Suprapubic skin (tissue), 4 donors: ENCODE data around the gene UTP3. TPM values are rescaled to one million over a fixed set of nuclear protein-coding genes. Genes with fewer than 3 reads are reported as not detected.
"Not testable (repeated sequence)": the region's sequence is repeated elsewhere in the genome, so short reads cannot be mapped to it uniquely, and the experiment has no call there.

Experiments used
- DNase-seq, 2 donors: peaks; one replicate each; pipeline ENCODE4 v3.0.0-alpha.2; 2019; ENCODE audit warnings: low spot score in 2 of 2
- H3K27ac ChIP-seq: fragments of 200-600 bp; sonication (generic); one replicate; pipeline ENCODE4 v1.5.1; 2019
- H3K27me3 ChIP-seq: fragments of 200-600 bp; sonication (generic); one replicate; pipeline ENCODE4 v1.5.1; 2019
- H3K36me3 ChIP-seq: fragments of 200-600 bp; sonication (generic); one replicate; pipeline ENCODE4 v1.5.1; 2019
- H3K4me1 ChIP-seq: fragments of 200-600 bp; sonication (generic); one replicate; pipeline ENCODE4 v1.5.1; 2019
- H3K4me3 ChIP-seq: fragments of 200-600 bp; sonication (generic); one replicate; pipeline ENCODE4 v1.5.1; 2019; ENCODE audit warnings: mild to moderate bottlenecking
- H3K9me3 ChIP-seq: fragments of 200-600 bp; sonication (generic); one replicate; pipeline ENCODE4 v1.5.1; 2019
- CTCF ChIP-seq, 2 donors: fragments of 200-600 bp in 1 of 2; fragments of 450-650 bp in 1 of 2; sonication (generic) in 1 of 2; IDR thresholded peaks; one replicate each; pipeline ENCODE4 v1.5.1; 2016 to 2019; ENCODE audit warnings: antibody characterized with exemption in 2 of 2, mild to moderate bottlenecking in 1 of 2, moderate library complexity in 1 of 2
- EP300 ChIP-seq: sonication (generic); formaldehyde crosslinking; IDR thresholded peaks from one replicate; pipeline ENCODE4 v1.6.1; 2017; ENCODE audit warnings: antibody characterized with exemption
- POLR2A ChIP-seq, 2 donors: fragments of 450-650 bp; IDR thresholded peaks; one replicate each; pipeline ENCODE4 v1.6.1; 2017; ENCODE audit warnings: antibody characterized with exemption in 2 of 2, mild to moderate bottlenecking in 2 of 2, moderate library complexity in 2 of 2
- POLR2AphosphoS5 ChIP-seq, 3 donors: sonication (generic); formaldehyde crosslinking; IDR thresholded peaks; one replicate each; pipeline ENCODE4 v1.6.1; 2017; ENCODE audit warnings: antibody characterized with exemption in 3 of 3
- WGBS: methylation state at CpG from one replicate; pipeline ENCODE4 v1.1.5; 2018; 5-methylcytosine and 5-hydroxymethylcytosine counted together
- total RNA-seq, 4 donors: library from RNA; depleted of rRNA; stranded (reverse); fragments of >200 nt; gene quantifications; one replicate each; pipeline ENCODE4 v1.1.0, GENCODE V29; 2016

The UTP3 gene
- total RNA-seq, 4 donors from 2014 or later, result 19.2 to 27.6 (median 22.6) TPM

GRCh38 chr4:70691661-70692060, 3.3 kb downstream of the UTP3 start:
- TF ChIP-seq POLR2A (IDR thresholded peaks at IDR 0.05), result no peak
- no peak for TF ChIP-seq CTCF (IDR thresholded peaks at IDR 0.05)
- TF ChIP-seq EP300, result no peak
- TF ChIP-seq POLR2AphosphoS5 (IDR thresholded peaks at IDR 0.05), result no peak
- peaks cover 10% of the 10 kb centered on the region for H3K36me3 ChIP-seq
- H3K27ac ChIP-seq, result no peak overlapping the region
- no peaks in the 10 kb centered on the region for H3K27me3 ChIP-seq
- no peaks in the 10 kb centered on the region for H3K9me3 ChIP-seq
- no peak overlapping the region for H3K4me3 ChIP-seq
- no peak for DNase-seq
- 85% methylated on average over 1 of the region's 1 CpG for WGBS
- peaks cover 38% of the 10 kb centered on the region for H3K4me1 ChIP-seq

GRCh38 chr4:70694633-70695032, 6.3 kb downstream of the UTP3 start:
- not testable (repeated sequence) for H3K36me3 ChIP-seq, H3K27ac ChIP-seq, H3K9me3 ChIP-seq, H3K27me3 ChIP-seq, H3K4me3 ChIP-seq, DNase-seq
- WGBS, result 93% methylated on average over 7 of the region's 7 CpGs
- peaks cover 23% of the 10 kb centered on the region for H3K4me1 ChIP-seq

- H3K36me3 ChIP-seq, H3K9me3 ChIP-seq, DNase-seq, H3K4me3 ChIP-seq, H3K27ac ChIP-seq, H3K27me3 ChIP-seq: not testable (repeated sequence)
- peaks cover 12% of the 10 kb centered on the region for H3K4me1 ChIP-seq
- WGBS, result 95% methylated on average over 8 of the region's 8 CpGs
Observed at GRCh38 chr4:70698435-70698834, 10.1 kb downstream of the UTP3 start.

GRCh38 chr4:70700712-70701111, 12.4 kb downstream of the UTP3 start:
- no peak for DNase-seq
- Histone ChIP-seq H3K4me1 (peaks cover 22% of the 10 kb centered on the region), H3K36me3 (no peaks in the 10 kb centered on the region), H3K9me3 (no peaks in the 10 kb centered on the region), H3K27ac (no peak overlapping the region), H3K4me3 (no peak overlapping the region), H3K27me3 (no peaks in the 10 kb centered on the region)
- WGBS, result 77% methylated on average over 5 of the region's 5 CpGs
- no peak for TF ChIP-seq POLR2A (IDR thresholded peaks at IDR 0.05)
- no peak for TF ChIP-seq EP300
- TF ChIP-seq CTCF (IDR thresholded peaks at IDR 0.05), result no peak

- no peaks in the 10 kb centered on the region for H3K36me3 ChIP-seq
- H3K4me3 ChIP-seq, result no peak overlapping the region
- no peaks in the 10 kb centered on the region for H3K9me3 ChIP-seq
- no peak overlapping the region for H3K27ac ChIP-seq
- no peaks in the 10 kb centered on the region for H3K27me3 ChIP-seq
- no peak for DNase-seq
- no peak for TF ChIP-seq EP300
- no peak for TF ChIP-seq POLR2A (IDR thresholded peaks at IDR 0.05)
- TF ChIP-seq POLR2AphosphoS5 (IDR thresholded peaks at IDR 0.05), result no peak
- TF ChIP-seq CTCF (IDR thresholded peaks at IDR 0.05), result no peak
- WGBS, result 59% methylated on average over 1 of the region's 1 CpG
- peaks cover 27% of the 10 kb centered on the region for H3K4me1 ChIP-seq
Observed at GRCh38 chr4:70701271-70701670, 12.9 kb downstream of the UTP3 start.

GRCh38 chr4:70702592-70702991, 14.3 kb downstream of the UTP3 start:
- H3K27ac ChIP-seq, H3K27me3 ChIP-seq, H3K9me3 ChIP-seq, H3K4me3 ChIP-seq, DNase-seq, H3K36me3 ChIP-seq: not testable (repeated sequence)
- peaks cover 38% of the 10 kb centered on the region for H3K4me1 ChIP-seq
- 51% methylated on average over 2 of the region's 2 CpGs for WGBS

GRCh38 chr4:70703619-70704214, 15.4 kb downstream of the UTP3 start:
- H3K36me3 ChIP-seq, result no peaks in the 10 kb centered on the region
- H3K27me3 ChIP-seq, result no peaks in the 10 kb centered on the region
- peaks cover 46% of the 10 kb centered on the region for H3K4me1 ChIP-seq
- H3K4me3 ChIP-seq, result peak overlapping the region; percentile 96
- peak overlapping the region; percentile 99 for H3K27ac ChIP-seq
- H3K9me3 ChIP-seq, result no peaks in the 10 kb centered on the region
- 1% methylated on average over 11 of the region's 11 CpGs for WGBS
- no peak for TF ChIP-seq EP300
- no peak for TF ChIP-seq POLR2AphosphoS5 (IDR thresholded peaks at IDR 0.05)
- TF ChIP-seq POLR2A (IDR thresholded peaks at IDR 0.05), result no peak
- TF ChIP-seq CTCF (IDR thresholded peaks at IDR 0.05), result no peak
- DNase-seq, result no peak
